ENCODE results near the gene CCDC121. TPM values are rescaled to one million over a fixed set of nuclear protein-coding genes. Genes with fewer than 3 reads are reported as not detected.

Gene CCDC121
- total RNA-seq, 1 experiment from 2014 or later: 4.7 TPM

DNA sequence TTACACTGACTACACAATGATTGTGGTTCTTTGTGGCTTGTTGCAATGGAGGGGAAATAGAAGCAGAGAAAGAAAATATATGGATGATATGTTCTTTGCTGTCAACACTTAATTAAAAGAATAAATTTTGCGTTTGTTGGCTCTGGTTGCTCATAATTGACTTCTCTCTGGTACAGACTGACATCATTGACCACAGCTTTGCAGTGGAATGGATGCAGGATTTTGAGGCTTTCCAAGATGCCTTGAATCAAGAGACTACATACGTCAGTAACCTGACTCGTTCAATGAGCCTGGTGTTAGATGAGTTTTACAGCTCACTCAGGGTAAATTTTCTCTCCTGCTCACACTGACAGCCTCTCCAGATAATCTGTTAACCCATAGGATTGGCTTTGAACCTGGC, 9.9 kb upstream of the CCDC121 start:
- no peak for DNase-seq
- peaks cover 12% of the 10 kb centered on the region for H3K4me1 ChIP-seq
- no peak overlapping the region for H3K27ac Mint-ChIP-seq (ENCODE audit: unreplicated experiment)
- no peaks in the 10 kb centered on the region for H3K27me3 Mint-ChIP-seq (ENCODE audit: insufficient read depth, unreplicated experiment)
- no TSS peak for BruUV-seq (replicated peaks)
- intact Hi-C loops (cut with micrococcal nuclease; ENCODE audit: unreplicated experiment): no loop called here
- H3K4me1 Mint-ChIP-seq (ENCODE audit: low read depth, unreplicated experiment): peaks cover 8% of the 10 kb centered on the region
- peaks cover 4% of the 10 kb centered on the region; the same call in 1 of the 2 replicates for H3K36me3 ChIP-seq (ENCODE audit: control insufficient read depth, insufficient read depth, low read length)
- CTCF ChIA-PET: interaction anchor here (0.6 kb wide), 1 partner anchor 549 kb away, joined by 6 read pairs; no protein-coding TSS in a partner anchor
- no peak overlapping the region for H3K4me3 Mint-ChIP-seq (ENCODE audit: unreplicated experiment)
- peaks cover 64% of the 10 kb centered on the region for H3K36me3 Mint-ChIP-seq (ENCODE audit: insufficient read depth, unreplicated experiment)
- POLR2A ChIA-PET: interaction anchor here (0.6 kb wide), 1 partner anchor 208 kb away, joined by 3 read pairs; no protein-coding TSS in a partner anchor
- H3K27me3 ChIP-seq (replicated peaks; ENCODE audit: control insufficient read depth, insufficient read depth, low read length): no peaks in the 10 kb centered on the region
- H3K4me3 ChIP-seq (ENCODE audit: low read depth, low read length): no peak overlapping the region
- no peaks in the 10 kb centered on the region for H3K9me3 Mint-ChIP-seq (ENCODE audit: unreplicated experiment)
- no peaks in the 10 kb centered on the region for H3K9me3 ChIP-seq
- TF ChIP-seq CTCF (IDR thresholded peaks at IDR 0.05; ENCODE audit: insufficient read depth in 1 of 2, low read depth in 1 of 2, low read length in 1 of 2, severe bottlenecking in 1 of 2, unreplicated experiment in 1 of 2): no peak

DNA sequence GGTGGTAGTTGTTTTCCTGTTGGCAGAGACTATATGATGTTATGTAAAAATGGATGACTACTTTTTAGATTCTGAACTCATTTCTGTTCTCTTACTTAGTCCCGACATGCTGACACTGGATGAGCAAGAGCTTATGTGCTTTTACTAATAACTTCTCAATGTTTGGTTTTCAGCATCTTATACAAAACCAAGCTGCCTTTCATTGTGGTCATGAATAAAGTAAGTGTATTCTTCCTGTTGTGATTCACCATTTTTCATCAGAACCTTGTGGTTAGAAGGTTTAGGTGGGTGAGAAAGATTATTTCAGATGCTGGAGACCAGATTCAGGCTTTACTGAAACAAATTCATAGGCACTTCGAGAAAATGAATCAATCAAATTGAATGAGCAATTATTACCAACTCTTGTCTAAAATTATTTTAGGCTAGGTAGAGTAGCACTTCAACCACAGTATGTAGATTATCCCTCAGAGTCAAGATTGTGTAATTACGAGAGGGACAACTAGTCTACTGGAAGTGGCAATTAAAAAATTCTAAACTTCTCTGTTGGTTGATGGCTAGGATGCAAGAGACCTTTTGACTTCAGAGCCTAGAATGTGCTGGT, 9.3 kb upstream of the CCDC121 start:
- Mint-ChIP-seq H3K4me3 (ENCODE audit: unreplicated experiment) (no peak overlapping the region), H3K36me3 (ENCODE audit: insufficient read depth, unreplicated experiment) (peaks cover 61% of the 10 kb centered on the region), H3K27ac (ENCODE audit: unreplicated experiment) (no peak overlapping the region), H3K9me3 (ENCODE audit: unreplicated experiment) (no peaks in the 10 kb centered on the region), H3K27me3 (ENCODE audit: insufficient read depth, unreplicated experiment) (no peaks in the 10 kb centered on the region), H3K4me1 (ENCODE audit: low read depth, unreplicated experiment) (peaks cover 8% of the 10 kb centered on the region)
- Histone ChIP-seq H3K4me1 (peaks cover 12% of the 10 kb centered on the region), H3K4me3 (ENCODE audit: low read depth, low read length) (no peak overlapping the region), H3K9me3 (no peaks in the 10 kb centered on the region), H3K36me3 (ENCODE audit: control insufficient read depth, insufficient read depth, low read length) (peaks cover 4% of the 10 kb centered on the region; the same call in 1 of the 2 replicates), H3K27me3 (replicated peaks; ENCODE audit: control insufficient read depth, insufficient read depth, low read length) (no peaks in the 10 kb centered on the region)
- ChIA-PET POLR2A (no interaction called here), CTCF (no interaction called here)
- no peak for TF ChIP-seq CTCF (IDR thresholded peaks at IDR 0.05; ENCODE audit: insufficient read depth in 1 of 2, low read depth in 1 of 2, low read length in 1 of 2, severe bottlenecking in 1 of 2, unreplicated experiment in 1 of 2)
- BruUV-seq (replicated peaks): no TSS peak
- DNase-seq: no peak
- intact Hi-C loops (cut with micrococcal nuclease; ENCODE audit: unreplicated experiment): no loop called here

GRCh38 chr2:27636766-27637165, 8.0 kb upstream of the CCDC121 start:
- H3K9me3 ChIP-seq: no peaks in the 10 kb centered on the region
- ChIA-PET POLR2A (no interaction called here), CTCF (no interaction called here)
- Mint-ChIP-seq H3K27ac (ENCODE audit: unreplicated experiment) (no peak overlapping the region), H3K4me1 (ENCODE audit: low read depth, unreplicated experiment) (peaks cover 8% of the 10 kb centered on the region), H3K4me3 (ENCODE audit: unreplicated experiment) (no peak overlapping the region), H3K9me3 (ENCODE audit: unreplicated experiment) (no peaks in the 10 kb centered on the region), H3K36me3 (ENCODE audit: insufficient read depth, unreplicated experiment) (peaks cover 60% of the 10 kb centered on the region), H3K27me3 (ENCODE audit: insufficient read depth, unreplicated experiment) (no peaks in the 10 kb centered on the region)
- TF ChIP-seq CTCF (IDR thresholded peaks at IDR 0.05; ENCODE audit: insufficient read depth in 1 of 2, low read depth in 1 of 2, low read length in 1 of 2, severe bottlenecking in 1 of 2, unreplicated experiment in 1 of 2): no peak
- peaks cover 4% of the 10 kb centered on the region; the same call in 1 of the 2 replicates for H3K36me3 ChIP-seq (ENCODE audit: control insufficient read depth, insufficient read depth, low read length)
- no peaks in the 10 kb centered on the region for H3K27me3 ChIP-seq (replicated peaks; ENCODE audit: control insufficient read depth, insufficient read depth, low read length)
- peaks cover 12% of the 10 kb centered on the region for H3K4me1 ChIP-seq
- no peak for DNase-seq
- intact Hi-C loops (cut with micrococcal nuclease; ENCODE audit: unreplicated experiment): no loop called here
- no TSS peak for BruUV-seq (replicated peaks)
- no peak overlapping the region for H3K4me3 ChIP-seq (ENCODE audit: low read depth, low read length)

All from Caco-2 (cell line).